Measurements from ENCODE around the gene CALM3. TPM values are rescaled to one million over a fixed set of nuclear protein-coding genes. Genes with fewer than 3 reads are reported as not detected.

CALM3 gene
- total and polyA plus RNA-seq, 2 experiments from 2014 or later = 217 to 271 TPM

- Histone ChIP-seq H3K36me3 (ENCODE audit: low read depth) (no peaks in the 10 kb centered on the region), H3K79me2 (ENCODE audit: insufficient read depth) (no peaks in the 10 kb centered on the region), H3K4me2 (ENCODE audit: unreplicated experiment) (no peak overlapping the region), H3K9me2 (ENCODE audit: insufficient read depth) (no peaks in the 10 kb centered on the region), H3K9me3 (ENCODE audit: low read depth) (no peaks in the 10 kb centered on the region), H3K27ac (no peak overlapping the region), H3K27me3 (replicated peaks; ENCODE audit: insufficient read depth) (no peaks in the 10 kb centered on the region), H3K9ac (no peak overlapping the region), H2AFZ (no peak overlapping the region), H3K4me3 (no peak overlapping the region), H3F3A (ENCODE audit: insufficient read depth) (no peaks in the 10 kb centered on the region), H4K20me1 (ENCODE audit: insufficient read depth) (no peaks in the 10 kb centered on the region), H3K4me1 (ENCODE audit: insufficient read depth) (no peaks in the 10 kb centered on the region)
- in situ Hi-C loops (cut with MboI) = no loop called here
- DNase-seq = no peak
- 89 to 93% methylated on average over 26 to 63 of the region's 63 CpGs for WGBS, 2 experiments (ENCODE audit: low coverage in 1 of 2, low lambda C conversion rate in 2 of 2, missing lambda C conversion rate in 2 of 2)
- TF ChIP-seq EZH2phosphoT487 (IDR thresholded peaks at IDR 0.05; ENCODE audit: insufficient read depth, low read depth) (no peak), EZH2 (IDR thresholded peaks at IDR 0.05; ENCODE audit: insufficient read depth, poor library complexity, severe bottlenecking) (no peak)
Measured at GRCh38 chr19:46648060-46648960, 47.2 kb downstream of the CALM3 start.

DNA sequence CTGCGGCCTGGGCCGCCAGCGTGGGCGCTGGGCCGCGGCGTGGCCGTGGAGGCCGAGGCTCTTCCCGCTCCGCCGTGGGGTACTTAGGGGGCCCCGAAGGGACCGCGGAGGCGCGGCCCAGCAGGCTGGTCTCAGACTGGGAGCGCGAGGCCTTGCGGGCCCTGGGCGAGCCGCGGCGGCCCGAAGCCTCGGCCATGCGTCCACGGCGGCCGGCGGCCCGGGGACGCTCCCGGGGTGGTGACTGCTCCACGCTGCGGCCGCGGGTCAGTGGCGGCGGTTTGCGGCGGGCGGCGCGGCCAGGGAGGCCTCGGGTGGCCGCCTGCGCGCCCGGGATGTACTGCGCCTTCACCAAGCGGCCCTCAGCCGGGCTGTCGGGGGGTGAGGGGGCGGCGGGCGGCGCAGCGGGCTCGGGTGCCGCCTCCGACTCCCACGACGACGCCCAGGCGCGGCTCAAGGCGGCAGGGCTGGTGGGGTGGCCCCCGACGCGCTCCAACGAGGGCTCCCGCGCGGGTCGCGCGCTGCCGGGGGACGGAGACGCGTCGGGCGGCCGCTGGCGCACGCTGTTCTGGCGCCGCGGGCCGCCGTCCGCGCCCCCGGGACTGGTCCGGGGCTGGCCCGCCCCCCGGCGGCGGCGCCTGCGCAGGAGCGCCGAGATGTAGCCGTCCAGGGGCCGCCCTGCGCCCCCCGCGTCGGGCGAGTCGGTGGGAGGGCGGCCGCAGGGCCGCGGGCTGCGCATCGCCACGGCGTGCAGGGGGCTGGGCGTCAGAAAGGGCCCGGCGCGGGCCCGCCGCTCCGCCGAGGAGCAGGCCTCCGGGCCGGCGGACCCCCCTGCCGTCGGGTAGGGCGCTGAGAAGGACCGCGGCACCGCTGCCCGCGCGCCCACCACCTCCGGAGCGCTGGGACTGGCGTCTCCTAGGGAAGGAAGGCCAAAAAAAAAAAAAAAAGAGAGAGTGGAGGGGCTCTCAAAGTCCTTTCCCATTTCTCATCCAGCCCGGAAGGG, 48.1 kb downstream of the CALM3 start:
- Histone ChIP-seq H3K9me3 (ENCODE audit: low read depth) (no peaks in the 10 kb centered on the region), H3K9me2 (ENCODE audit: insufficient read depth) (no peaks in the 10 kb centered on the region), H3F3A (ENCODE audit: insufficient read depth) (no peaks in the 10 kb centered on the region), H3K79me2 (ENCODE audit: insufficient read depth) (no peaks in the 10 kb centered on the region), H3K4me1 (ENCODE audit: insufficient read depth) (no peaks in the 10 kb centered on the region), H3K27ac (no peak overlapping the region), H2AFZ (no peak overlapping the region), H3K4me3 (no peak overlapping the region), H3K27me3 (replicated peaks; ENCODE audit: insufficient read depth) (no peaks in the 10 kb centered on the region), H3K36me3 (ENCODE audit: low read depth) (no peaks in the 10 kb centered on the region), H4K20me1 (ENCODE audit: insufficient read depth) (no peaks in the 10 kb centered on the region), H3K9ac (no peak overlapping the region), H3K4me2 (ENCODE audit: unreplicated experiment) (no peak overlapping the region)
- no peak for DNase-seq
- TF ChIP-seq EZH2phosphoT487 (IDR thresholded peaks at IDR 0.05; ENCODE audit: insufficient read depth, low read depth) (no peak), EZH2 (IDR thresholded peaks at IDR 0.05; ENCODE audit: insufficient read depth, poor library complexity, severe bottlenecking) (no peak)
- in situ Hi-C loops (cut with MboI) = no loop called here
- 91 to 96% methylated on average over 27 to 144 of the region's 144 CpGs for WGBS, 2 experiments (ENCODE audit: low coverage in 1 of 2, low lambda C conversion rate in 2 of 2, missing lambda C conversion rate in 2 of 2)

DNA sequence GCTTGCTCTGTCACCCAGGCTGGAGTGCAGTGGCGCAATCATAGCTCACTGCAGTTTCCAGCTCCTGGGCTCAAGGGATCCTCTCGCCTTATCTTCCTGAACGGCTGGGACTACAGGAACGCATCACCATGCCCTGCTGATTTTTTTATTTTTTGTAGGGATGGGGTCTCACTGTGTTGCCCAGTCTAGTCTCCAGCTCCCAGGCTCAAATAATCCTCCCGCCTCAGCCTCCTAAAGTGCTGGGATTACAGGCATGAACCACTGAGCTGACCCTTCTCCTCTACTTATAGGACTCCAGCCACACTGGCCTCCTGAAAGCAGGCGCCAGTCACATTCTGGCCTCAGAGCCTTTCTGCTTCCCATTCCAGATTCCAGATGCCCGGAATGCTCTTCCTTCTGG, 49.3 kb downstream of the CALM3 start:
- Histone ChIP-seq H3F3A (ENCODE audit: insufficient read depth) (no peaks in the 10 kb centered on the region), H2AFZ (no peak overlapping the region), H3K4me3 (no peak overlapping the region), H3K79me2 (ENCODE audit: insufficient read depth) (no peaks in the 10 kb centered on the region), H3K9ac (no peak overlapping the region), H3K9me3 (ENCODE audit: low read depth) (no peaks in the 10 kb centered on the region), H3K27me3 (replicated peaks; ENCODE audit: insufficient read depth) (no peaks in the 10 kb centered on the region), H3K36me3 (ENCODE audit: low read depth) (no peaks in the 10 kb centered on the region), H3K4me2 (ENCODE audit: unreplicated experiment) (no peak overlapping the region), H3K4me1 (ENCODE audit: insufficient read depth) (no peaks in the 10 kb centered on the region), H4K20me1 (ENCODE audit: insufficient read depth) (no peaks in the 10 kb centered on the region), H3K27ac (no peak overlapping the region), H3K9me2 (ENCODE audit: insufficient read depth) (no peaks in the 10 kb centered on the region)
- in situ Hi-C loops (cut with MboI) = no loop called here
- TF ChIP-seq EZH2phosphoT487 (IDR thresholded peaks at IDR 0.05; ENCODE audit: insufficient read depth, low read depth) (no peak), EZH2 (IDR thresholded peaks at IDR 0.05; ENCODE audit: insufficient read depth, poor library complexity, severe bottlenecking) (no peak)
- no peak for DNase-seq
- 92 to 93% methylated on average over 7 of the region's 7 CpGs for WGBS, 2 experiments (ENCODE audit: low coverage in 1 of 2, low lambda C conversion rate in 2 of 2, missing lambda C conversion rate in 2 of 2)

GRCh38 chr19:46654621-46655152, 53.6 kb downstream of the CALM3 start:
- no peak for TF ChIP-seq EZH2phosphoT487 (IDR thresholded peaks at IDR 0.05; ENCODE audit: insufficient read depth, low read depth)
- TF ChIP-seq EZH2 (IDR thresholded peaks at IDR 0.05; ENCODE audit: insufficient read depth, poor library complexity, severe bottlenecking) = no peak

More at GRCh38 chr19:46654621-46655152, 53.6 kb downstream of the CALM3 start:
- H3K36me3 ChIP-seq (ENCODE audit: low read depth) = no peaks in the 10 kb centered on the region
- no peak overlapping the region for H3K4me2 ChIP-seq (ENCODE audit: unreplicated experiment)
- H3K27ac ChIP-seq = no peak overlapping the region
- no peaks in the 10 kb centered on the region for H3K9me3 ChIP-seq (ENCODE audit: low read depth)
- H4K20me1 ChIP-seq (ENCODE audit: insufficient read depth) = no peaks in the 10 kb centered on the region
- no peaks in the 10 kb centered on the region for H3K79me2 ChIP-seq (ENCODE audit: insufficient read depth)
- no peak overlapping the region for H3K9ac ChIP-seq
- no peaks in the 10 kb centered on the region for H3K9me2 ChIP-seq (ENCODE audit: insufficient read depth)
- no peaks in the 10 kb centered on the region for H3K27me3 ChIP-seq (replicated peaks; ENCODE audit: insufficient read depth)
- 82 to 94% methylated on average over 11 to 16 of the region's 16 CpGs for WGBS, 2 experiments (ENCODE audit: low coverage in 1 of 2, low lambda C conversion rate in 2 of 2, missing lambda C conversion rate in 2 of 2)
- no peak overlapping the region for H3K4me3 ChIP-seq
- H2AFZ ChIP-seq = no peak overlapping the region
- H3K4me1 ChIP-seq (ENCODE audit: insufficient read depth) = no peaks in the 10 kb centered on the region
- H3F3A ChIP-seq (ENCODE audit: insufficient read depth) = no peaks in the 10 kb centered on the region
- in situ Hi-C loops (cut with MboI) = no loop called here
- no peak for DNase-seq
